NCI-H1436 (cell line): ENCODE results near the gene NFATC2IP.

Experiments
- DNase-seq: peaks from one replicate; lab custom pipeline; 2025; lab: John Stamatoyannopoulos, UW

The NFATC2IP gene

GRCh38 chr16:28950648-28951409, at the start of gene NFATC2IP:
NFATC2IP (plus strand) TSS chr16:28950937; CDS start chr16:28951012, 75 bp downstream.
- peak; percentile 99 for DNase-seq

GRCh38 chr16:28901862-28902261, 48.9 kb upstream of the NFATC2IP start:
- DNase-seq = no peak

DNA sequence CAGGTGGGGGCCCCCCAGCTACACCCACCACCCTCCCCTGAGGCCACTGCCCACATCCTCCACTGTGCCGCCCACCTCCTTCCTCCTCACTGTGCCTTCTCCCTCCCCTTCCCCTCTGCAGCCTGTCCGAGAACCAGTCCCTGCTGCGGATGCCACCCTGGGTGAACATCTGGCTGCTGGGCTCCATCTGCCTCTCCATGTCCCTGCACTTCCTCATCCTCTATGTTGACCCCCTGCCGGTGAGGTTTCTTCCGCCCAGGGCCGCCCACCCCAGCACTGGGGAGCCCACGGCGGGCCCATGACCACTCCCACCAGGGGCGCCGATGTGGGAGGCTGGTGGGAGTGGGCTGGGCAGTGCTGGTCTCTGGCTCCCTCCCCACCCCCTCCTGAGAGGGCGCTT, 47.8 kb upstream of the NFATC2IP start:
- DNase-seq = no peak

GRCh38 chr16:28903344-28904042, 47.2 kb upstream of the NFATC2IP start:
- no peak for DNase-seq

DNA sequence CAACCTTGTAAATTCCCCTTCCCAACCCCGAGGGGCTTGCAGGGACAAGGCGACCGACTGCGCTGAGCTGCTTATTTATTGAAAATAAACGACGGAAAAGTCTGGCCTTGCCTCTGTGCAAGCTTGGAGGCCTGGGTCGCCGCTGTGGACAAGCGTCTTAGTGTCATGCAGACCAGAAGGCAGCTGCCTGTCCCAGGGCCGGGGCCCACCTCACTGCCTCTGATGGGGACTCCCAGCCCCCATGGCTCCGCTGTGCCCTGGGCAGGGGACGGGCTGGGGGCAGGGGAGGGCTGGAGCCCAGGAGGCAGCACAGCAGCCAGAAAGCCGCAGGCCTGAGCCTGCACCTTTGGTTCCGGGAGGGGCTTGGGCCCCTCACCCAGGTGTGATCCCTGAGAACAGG, 46.4 kb upstream of the NFATC2IP start:
- no peak for DNase-seq

- no peak for DNase-seq
Measured at GRCh38 chr16:28904828-28905227, 45.9 kb upstream of the NFATC2IP start.

GRCh38 chr16:28905229-28905754, 45.4 kb upstream of the NFATC2IP start:
- no peak for DNase-seq

DNA sequence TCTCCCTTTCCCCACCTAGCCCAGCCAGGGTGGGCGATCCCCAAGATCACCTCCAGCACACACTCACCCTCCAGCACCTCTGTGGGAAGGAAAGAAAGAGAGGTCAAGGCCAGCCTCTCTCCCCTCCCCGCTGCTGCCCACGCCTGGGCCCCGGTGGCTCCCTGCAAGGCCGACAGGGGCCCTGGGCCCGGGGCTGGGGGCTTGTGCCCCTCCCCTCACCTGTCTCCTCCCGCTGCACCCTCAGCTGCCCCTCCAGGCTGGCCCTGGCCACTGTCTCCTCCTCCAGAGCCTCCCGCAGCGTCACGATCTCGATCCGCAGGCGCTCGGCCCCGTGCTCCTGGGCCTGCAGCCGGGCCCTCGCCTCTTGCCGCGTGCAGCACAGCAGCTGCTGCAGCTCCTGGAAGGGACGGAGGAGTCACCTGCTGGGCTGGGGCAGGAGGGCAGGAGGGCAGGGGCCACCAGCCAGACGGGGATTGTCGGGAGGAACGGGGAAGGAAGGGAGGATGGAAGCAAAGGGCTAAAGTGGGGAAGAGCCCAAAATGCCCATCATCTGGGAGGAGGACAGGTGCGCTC, 44.9 kb upstream of the NFATC2IP start:
- no peak for DNase-seq

DNA sequence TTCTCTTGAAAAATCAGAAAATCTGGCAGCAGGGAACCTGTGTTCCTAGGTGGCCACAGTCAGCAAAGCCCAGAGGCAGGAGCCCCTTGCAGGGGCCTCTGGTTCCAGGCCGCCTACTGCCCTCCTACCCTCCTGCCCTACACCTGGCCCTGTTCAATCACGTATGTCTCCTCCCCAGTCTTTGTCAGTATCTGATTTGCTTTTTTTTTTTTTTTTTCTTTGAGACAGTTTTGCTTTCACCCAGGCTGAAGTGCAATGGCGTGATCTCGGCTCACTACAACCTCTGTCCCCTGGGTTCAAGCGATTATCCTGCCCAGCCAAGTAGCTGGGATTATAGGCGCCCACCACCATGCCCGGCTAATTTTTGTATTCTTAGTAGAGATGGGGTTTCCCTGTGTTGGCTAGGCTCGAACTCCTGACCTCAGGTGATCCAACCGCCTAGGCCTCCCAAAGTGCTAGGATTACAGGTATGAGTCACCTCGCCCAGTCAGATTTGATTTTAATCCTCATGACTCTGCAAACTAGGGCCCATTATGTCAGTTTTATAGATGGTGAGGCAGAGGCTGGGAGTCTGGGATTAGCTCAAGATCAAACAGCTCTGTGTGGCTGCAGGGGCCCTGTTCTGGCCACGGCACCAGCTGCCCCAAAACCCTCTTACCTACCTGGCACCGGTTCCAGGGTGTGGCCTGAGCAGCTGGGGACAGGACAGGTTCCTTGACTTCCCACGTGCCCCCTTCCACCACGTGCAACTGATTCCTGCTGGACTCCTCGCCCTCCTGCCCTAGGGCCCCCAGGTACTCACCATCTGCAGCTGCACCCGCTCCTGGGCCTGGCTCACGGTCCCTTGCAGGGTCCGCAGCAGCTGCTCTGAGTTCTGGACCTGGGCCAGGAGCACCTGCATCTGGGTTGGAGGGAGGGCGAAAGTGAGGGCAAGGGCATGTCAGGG, 40.4 kb upstream of the NFATC2IP start:
- DNase-seq = no peak

DNA sequence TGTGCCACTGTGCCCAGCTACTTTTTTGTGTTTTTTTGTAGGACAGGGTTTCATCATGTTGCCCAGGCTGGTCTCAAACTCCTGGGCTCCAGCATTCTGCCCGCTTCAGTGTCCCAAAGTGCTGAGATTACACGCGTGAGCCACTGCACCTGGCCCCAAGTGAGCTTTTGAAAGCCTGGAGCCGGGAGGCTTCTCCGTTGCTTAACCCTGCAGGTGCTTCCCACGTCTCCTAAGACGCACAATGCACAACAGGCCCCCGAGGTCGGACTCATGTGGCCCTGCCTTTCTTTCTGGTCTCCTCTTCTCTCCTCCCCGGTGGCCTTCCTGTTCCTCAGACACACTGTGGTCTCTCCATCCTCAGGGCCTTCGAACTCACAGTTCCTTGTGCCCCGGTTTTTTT, 38.2 kb upstream of the NFATC2IP start:
- no peak for DNase-seq

- no peak for DNase-seq
Measured at GRCh38 chr16:28913946-28914724, 36.6 kb upstream of the NFATC2IP start.

GRCh38 chr16:28915181-28915580, 35.6 kb upstream of the NFATC2IP start:
- no peak for DNase-seq

GRCh38 chr16:28917095-28917494, 33.6 kb upstream of the NFATC2IP start:
- no peak for DNase-seq

GRCh38 chr16:28918698-28919097, 32.0 kb upstream of the NFATC2IP start:
- no peak for DNase-seq

- DNase-seq = no peak
Measured at GRCh38 chr16:28923231-28923587, 27.5 kb upstream of the NFATC2IP start.

DNA sequence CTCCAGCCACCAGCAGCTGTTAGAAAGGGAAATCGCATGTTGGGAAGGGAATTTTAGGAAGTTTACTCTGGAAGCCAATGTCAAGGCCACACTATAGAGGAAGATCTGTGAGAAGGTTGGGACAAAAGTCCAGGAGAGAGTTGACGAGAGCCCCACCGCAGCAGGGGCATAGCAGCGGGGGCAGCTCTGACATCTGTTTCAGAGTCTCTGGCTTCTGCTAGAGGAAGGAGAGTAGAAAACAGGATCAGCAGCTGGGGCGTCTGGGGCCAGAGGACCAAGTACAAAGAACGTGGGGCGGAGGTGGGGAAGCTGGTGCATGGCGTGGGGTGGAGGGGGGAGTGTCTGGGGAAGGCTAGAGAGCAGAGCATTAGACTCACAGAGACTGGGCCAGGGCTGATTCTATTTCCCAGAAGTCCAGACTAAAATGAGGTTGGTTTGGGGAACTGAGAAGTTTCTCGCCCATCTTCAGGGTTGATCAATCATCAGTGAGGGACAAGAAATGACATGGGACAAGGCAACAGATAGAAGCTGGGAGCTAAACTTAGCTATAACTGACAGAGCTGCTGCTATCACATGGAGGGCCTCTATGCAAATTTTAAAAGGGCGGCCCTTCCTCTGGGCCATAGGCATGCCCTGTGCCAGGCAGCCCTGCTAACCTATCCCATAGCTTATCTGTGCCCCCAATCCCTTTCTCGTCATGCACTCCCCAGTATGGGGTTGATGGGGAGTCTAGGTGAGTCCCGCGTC, 26.9 kb upstream of the NFATC2IP start:
- no peak for DNase-seq

- no peak for DNase-seq
Measured at GRCh38 chr16:28924399-28924761, 26.4 kb upstream of the NFATC2IP start.

DNA sequence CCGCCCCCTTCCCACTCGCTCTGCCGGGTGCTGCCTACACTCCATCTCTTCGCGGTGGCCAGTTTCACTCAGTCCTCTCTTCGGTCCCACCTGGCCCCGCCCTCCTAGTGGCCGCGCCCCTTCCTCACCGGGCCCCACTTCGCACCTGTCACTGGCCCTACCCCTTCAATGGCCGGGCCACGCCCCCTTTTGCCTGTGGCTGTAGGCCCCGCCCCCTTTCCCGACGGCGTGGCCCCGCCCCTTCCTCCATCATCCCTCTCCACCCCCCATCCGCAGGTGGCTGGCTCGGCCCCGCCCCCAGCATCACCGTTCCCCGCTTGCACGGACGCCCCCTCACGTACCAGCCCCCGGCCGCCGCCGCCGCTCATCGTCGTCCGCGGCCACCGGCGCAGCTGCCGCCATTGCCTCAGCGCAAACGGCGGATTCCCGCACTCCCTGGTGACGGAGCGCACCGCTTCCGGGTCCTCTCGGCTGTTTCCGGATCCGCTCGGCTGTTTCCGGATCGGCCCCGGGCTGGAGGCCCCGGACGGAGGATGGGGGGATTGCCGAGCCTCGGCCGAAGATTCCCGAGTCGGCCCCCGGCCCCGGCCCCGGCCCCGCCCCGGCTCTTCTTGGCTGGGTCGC, 25.9 kb upstream of the NFATC2IP start, which contains the start of gene RABEP2:
Gene RABEP2, minus strand, starts transcription at position 477 of the 624 bp plus-strand sequence. Its CDS starts 75 bp downstream, at position 402.
- DNase-seq = peak; percentile 94

DNA sequence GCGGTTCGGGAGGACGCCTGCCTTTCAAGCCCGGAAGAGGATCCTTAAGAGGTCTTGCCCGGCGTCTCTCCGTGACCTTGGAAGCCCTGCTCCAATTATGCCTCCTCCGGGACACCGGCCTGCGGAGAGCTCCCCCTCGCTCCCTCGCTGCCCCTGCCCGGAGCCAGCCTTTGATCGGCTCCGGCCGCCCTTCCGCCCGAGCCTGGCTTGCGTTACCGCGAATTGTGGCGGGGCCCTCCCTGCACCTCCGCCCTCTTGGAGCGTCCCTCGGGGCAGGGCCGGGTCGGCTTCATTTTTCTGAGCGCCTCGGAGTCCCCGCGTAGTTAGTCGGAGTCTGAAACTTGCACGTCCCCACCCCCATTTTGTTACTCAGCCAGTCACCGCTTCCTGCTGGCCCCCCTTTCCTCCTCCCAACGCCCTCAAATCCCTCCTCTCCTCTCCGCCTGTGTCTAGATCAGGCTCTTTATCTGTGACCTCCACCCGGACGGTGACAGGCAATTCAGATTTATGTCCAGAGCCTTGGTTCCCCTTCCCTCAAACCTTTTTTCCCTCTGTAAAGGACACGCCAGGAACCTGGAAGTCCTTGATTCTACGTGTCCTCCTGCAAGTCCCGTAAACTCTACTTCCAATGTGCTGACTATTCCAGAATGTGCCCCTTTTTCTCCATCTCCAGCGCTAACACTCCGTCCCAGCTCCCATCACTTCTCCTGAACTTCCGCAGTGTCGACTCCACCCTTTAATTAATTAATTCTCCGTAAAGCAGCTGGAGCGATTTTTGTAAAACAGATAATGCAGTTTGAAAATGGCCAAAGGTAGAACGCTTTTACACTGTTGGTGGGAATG, 25.1 kb upstream of the NFATC2IP start:
- DNase-seq = peak; percentile 52
